ENCODE data around the gene ZNF385B. TPM values are rescaled to one million over a fixed set of nuclear protein-coding genes. Genes with fewer than 3 reads are reported as not detected.

The ZNF385B gene
- total RNA-seq, 1 experiment from 2014 or later = 0.33 TPM

DNA sequence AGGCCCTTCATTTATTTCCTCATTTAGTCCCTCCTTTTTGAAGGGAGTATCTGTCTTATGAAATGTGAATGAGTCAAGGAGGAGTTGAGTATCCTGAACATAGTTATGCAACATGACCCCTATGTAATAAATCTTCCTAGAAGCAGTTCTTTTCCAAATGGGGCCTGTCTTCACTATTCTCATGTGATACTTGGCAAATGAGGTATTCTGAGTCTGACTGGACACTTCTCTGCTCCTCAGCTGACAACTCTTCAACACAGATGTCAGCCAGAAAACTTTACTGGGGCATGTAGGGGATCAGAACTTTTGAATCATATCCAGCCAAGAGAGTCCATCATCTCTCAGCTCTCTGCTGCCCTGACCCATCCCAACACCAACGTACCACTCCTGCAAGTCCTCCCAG lies 291.6 kb downstream of the ZNF385B start:
- peak; percentile 86 for DNase-seq (ENCODE audit: unreplicated experiment)
- Mint-ChIP-seq H3K27me3 (ENCODE audit: insufficient read depth, unreplicated experiment) (no peaks in the 10 kb centered on the region), H3K36me3 (ENCODE audit: insufficient read depth, unreplicated experiment) (no peaks in the 10 kb centered on the region), H3K4me3 (ENCODE audit: unreplicated experiment) (no peak overlapping the region), H3K4me1 (ENCODE audit: insufficient read depth, unreplicated experiment) (peaks cover 7% of the 10 kb centered on the region), H3K9me3 (ENCODE audit: unreplicated experiment) (no peaks in the 10 kb centered on the region), H3K27ac (ENCODE audit: low read depth, unreplicated experiment) (no peak overlapping the region)
- no TSS peak for BruUV-seq (replicated peaks)
- TF ChIP-seq, protein P1, sequence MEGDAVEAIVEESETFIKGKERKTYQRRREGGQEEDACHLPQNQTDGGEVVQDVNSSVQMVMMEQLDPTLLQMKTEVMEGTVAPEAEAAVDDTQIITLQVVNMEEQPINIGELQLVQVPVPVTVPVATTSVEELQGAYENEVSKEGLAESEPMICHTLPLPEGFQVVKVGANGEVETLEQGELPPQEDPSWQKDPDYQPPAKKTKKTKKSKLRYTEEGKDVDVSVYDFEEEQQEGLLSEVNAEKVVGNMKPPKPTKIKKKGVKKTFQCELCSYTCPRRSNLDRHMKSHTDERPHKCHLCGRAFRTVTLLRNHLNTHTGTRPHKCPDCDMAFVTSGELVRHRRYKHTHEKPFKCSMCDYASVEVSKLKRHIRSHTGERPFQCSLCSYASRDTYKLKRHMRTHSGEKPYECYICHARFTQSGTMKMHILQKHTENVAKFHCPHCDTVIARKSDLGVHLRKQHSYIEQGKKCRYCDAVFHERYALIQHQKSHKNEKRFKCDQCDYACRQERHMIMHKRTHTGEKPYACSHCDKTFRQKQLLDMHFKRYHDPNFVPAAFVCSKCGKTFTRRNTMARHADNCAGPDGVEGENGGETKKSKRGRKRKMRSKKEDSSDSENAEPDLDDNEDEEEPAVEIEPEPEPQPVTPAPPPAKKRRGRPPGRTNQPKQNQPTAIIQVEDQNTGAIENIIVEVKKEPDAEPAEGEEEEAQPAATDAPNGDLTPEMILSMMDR (IDR thresholded peaks at IDR 0.05; ENCODE audit: unreplicated experiment) = no peak
- intact Hi-C loops (cut with micrococcal nuclease) = no loop called here
- POLR2A ChIA-PET = interaction anchor here (0.6 to 0.7 kb wide), 2 partner anchors 428 to 1007 kb away, joined by 3 read pairs; no protein-coding TSS in a partner anchor
- CTCF ChIA-PET = no interaction called here

DNA sequence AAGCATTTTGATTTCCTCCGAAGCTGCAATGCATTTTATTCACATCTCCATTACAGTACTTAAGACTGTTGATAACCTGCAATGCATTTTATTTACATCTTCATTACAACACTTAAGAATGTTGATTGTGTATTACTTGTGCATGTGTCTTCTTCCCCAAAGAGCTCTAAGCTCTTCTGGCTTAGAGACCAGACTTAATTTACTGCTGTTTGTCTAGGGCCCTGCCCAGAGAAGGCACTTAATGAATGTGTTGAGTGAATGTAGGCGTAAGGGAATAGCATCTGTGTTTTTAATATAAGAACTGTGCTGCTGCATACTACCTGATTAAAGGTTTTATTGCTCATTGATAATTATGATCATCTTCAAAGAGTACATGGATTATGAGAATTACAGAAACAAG lies 295.6 kb downstream of the ZNF385B start:
- TF ChIP-seq, protein P1 (IDR thresholded peaks at IDR 0.05; ENCODE audit: unreplicated experiment) = no peak
- H3K27ac Mint-ChIP-seq (ENCODE audit: low read depth, unreplicated experiment) = no peak overlapping the region
- H3K4me1 Mint-ChIP-seq (ENCODE audit: insufficient read depth, unreplicated experiment) = peaks cover 7% of the 10 kb centered on the region
- DNase-seq (ENCODE audit: unreplicated experiment) = no peak
- intact Hi-C loops (cut with micrococcal nuclease) = no loop called here
- POLR2A ChIA-PET = interaction anchor here (0.7 kb wide), 1 partner anchor 149 kb away, joined by 3 read pairs; no protein-coding TSS in a partner anchor
- CTCF ChIA-PET = interaction anchor here (0.7 kb wide), 1 partner anchor 11 kb away, joined by 4 read pairs; no protein-coding TSS in a partner anchor
- no TSS peak for BruUV-seq (replicated peaks)
- no peaks in the 10 kb centered on the region for H3K27me3 Mint-ChIP-seq (ENCODE audit: insufficient read depth, unreplicated experiment)
- H3K36me3 Mint-ChIP-seq (ENCODE audit: insufficient read depth, unreplicated experiment) = no peaks in the 10 kb centered on the region
- H3K4me3 Mint-ChIP-seq (ENCODE audit: unreplicated experiment) = no peak overlapping the region
- no peaks in the 10 kb centered on the region for H3K9me3 Mint-ChIP-seq (ENCODE audit: unreplicated experiment)

DNA sequence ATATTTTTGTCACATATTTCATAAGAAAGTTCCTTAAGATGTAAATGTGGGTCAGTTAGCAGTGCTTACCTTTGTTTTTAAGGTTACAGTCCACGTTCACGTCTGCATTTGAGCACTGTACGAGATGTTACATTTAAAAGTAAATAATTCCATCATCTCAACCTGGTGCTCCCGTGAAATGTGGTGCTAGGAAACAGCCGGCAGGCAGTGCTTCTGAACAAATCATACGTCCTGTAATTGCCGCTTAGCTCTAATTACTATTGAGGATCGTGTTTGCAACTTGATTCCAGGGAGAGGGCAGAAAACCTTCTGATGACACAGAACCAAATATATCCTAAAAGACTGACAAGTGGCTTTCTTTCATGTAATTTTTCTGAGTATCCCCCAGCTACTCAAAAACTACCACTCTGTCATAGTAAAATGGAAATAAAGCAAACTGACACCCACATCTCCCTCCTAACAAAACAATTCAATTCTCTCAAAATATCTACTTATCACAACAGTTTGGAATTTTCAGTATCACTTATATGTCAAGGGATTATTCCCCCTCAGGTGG lies 299.0 kb downstream of the ZNF385B start:
- H3K4me3 Mint-ChIP-seq (ENCODE audit: unreplicated experiment) = no peak overlapping the region
- DNase-seq (ENCODE audit: unreplicated experiment) = no peak
- ChIA-PET POLR2A (interaction anchor here (0.6 kb wide), 1 partner anchor 644 kb away, joined by 3 read pairs; no protein-coding TSS in a partner anchor), CTCF (interaction anchor here (0.6 kb wide), 1 partner anchor 9 kb away, joined by 3 read pairs; no protein-coding TSS in a partner anchor)
- no peaks in the 10 kb centered on the region for H3K9me3 Mint-ChIP-seq (ENCODE audit: unreplicated experiment)
- no peaks in the 10 kb centered on the region for H3K4me1 Mint-ChIP-seq (ENCODE audit: insufficient read depth, unreplicated experiment)
- TF ChIP-seq, protein P1 (IDR thresholded peaks at IDR 0.05; ENCODE audit: unreplicated experiment) = no peak
- H3K27ac Mint-ChIP-seq (ENCODE audit: low read depth, unreplicated experiment) = no peak overlapping the region
- no TSS peak for BruUV-seq (replicated peaks)
- H3K27me3 Mint-ChIP-seq (ENCODE audit: insufficient read depth, unreplicated experiment) = no peaks in the 10 kb centered on the region
- intact Hi-C loops (cut with micrococcal nuclease) = no loop called here
- H3K36me3 Mint-ChIP-seq (ENCODE audit: insufficient read depth, unreplicated experiment) = no peaks in the 10 kb centered on the region

DNA sequence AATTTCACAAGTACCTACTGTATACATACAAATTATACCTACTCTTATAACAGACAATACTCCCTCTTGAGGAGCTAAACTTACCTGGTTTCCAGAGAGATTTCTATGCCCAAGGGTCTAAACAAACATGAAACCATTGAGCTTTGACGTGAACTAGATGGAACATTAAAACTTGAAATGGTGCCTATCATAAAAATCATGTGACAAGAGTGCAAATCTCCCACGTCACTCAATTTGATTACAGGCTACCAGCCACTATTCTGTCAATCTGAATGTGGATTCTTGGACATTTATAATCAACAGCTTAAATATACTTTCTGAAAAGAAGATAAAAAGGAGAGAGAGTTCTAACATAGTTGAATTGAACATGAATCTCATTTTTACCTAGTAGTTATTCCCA lies 299.7 kb downstream of the ZNF385B start:
- H3K9me3 Mint-ChIP-seq (ENCODE audit: unreplicated experiment) = no peaks in the 10 kb centered on the region
- no peak overlapping the region for H3K4me3 Mint-ChIP-seq (ENCODE audit: unreplicated experiment)
- ChIA-PET POLR2A (interaction anchor here (0.6 kb wide), 2 partner anchors 118 to 643 kb away, joined by 3 to 4 read pairs; no protein-coding TSS in a partner anchor), CTCF (interaction anchor here (0.6 kb wide), 1 partner anchor 8 kb away, joined by 3 read pairs; no protein-coding TSS in a partner anchor)
- DNase-seq (ENCODE audit: unreplicated experiment) = no peak
- intact Hi-C loops (cut with micrococcal nuclease) = no loop called here
- no peaks in the 10 kb centered on the region for H3K27me3 Mint-ChIP-seq (ENCODE audit: insufficient read depth, unreplicated experiment)
- H3K27ac Mint-ChIP-seq (ENCODE audit: low read depth, unreplicated experiment) = no peak overlapping the region
- H3K4me1 Mint-ChIP-seq (ENCODE audit: insufficient read depth, unreplicated experiment) = no peaks in the 10 kb centered on the region
- H3K36me3 Mint-ChIP-seq (ENCODE audit: insufficient read depth, unreplicated experiment) = no peaks in the 10 kb centered on the region
- TF ChIP-seq, protein P1 (IDR thresholded peaks at IDR 0.05; ENCODE audit: unreplicated experiment) = no peak
- no TSS peak for BruUV-seq (replicated peaks)

All from MCF 10A (cell line).